Neural cell (in vitro differentiated cells): ENCODE results near the gene ANKZF1. TPM values are rescaled to one million over a fixed set of nuclear protein-coding genes. Genes with fewer than 3 reads are reported as not detected.

Source experiments
- H2AFZ ChIP-seq: fragments of 200-600, 300-800 bp; sonication (generic), shearing (Covaris generic); 2 replicates; pipeline ENCODE4 v1.6.0; 2014; ENCODE audit warnings: low read depth, mild to moderate bottlenecking, antibody characterized with exemption, low read length, moderate library complexity
- H3F3A ChIP-seq: fragments of 200-600 bp; shearing (Covaris generic); 2 replicates; pipeline ENCODE4 v1.6.1; 2016; ENCODE audit warnings: mild to moderate bottlenecking, moderate library complexity, mixed read lengths, antibody characterized with exemption, low read length; ENCODE audit not compliant: insufficient read depth, poor library complexity, severe bottlenecking
- H3K27ac ChIP-seq: fragments of 200-600, 300-800 bp; sonication (generic), shearing (Covaris generic); 2 replicates; pipeline ENCODE4 v1.5.1; 2014; ENCODE audit warnings: mild to moderate bottlenecking, low read length, moderate library complexity
- H3K27me3 ChIP-seq: fragments of 300-800, 200-600 bp; sonication (generic), shearing (Covaris generic); 2 replicates; pipeline ENCODE4 v1.6.0; 2014; ENCODE audit warnings: mild to moderate bottlenecking, low read depth, low read length, moderate library complexity; ENCODE audit not compliant: insufficient read depth
- H3K36me3 ChIP-seq: fragments of 300-800, 200-600 bp; sonication (generic), shearing (Covaris generic); 2 replicates; pipeline ENCODE4 v1.5.1; 2014; ENCODE audit warnings: mild to moderate bottlenecking, antibody characterized with exemption, low read length, moderate library complexity; ENCODE audit not compliant: insufficient read depth
- H3K4me2 ChIP-seq: fragments of 300-800, 200-600 bp; sonication (generic), shearing (Covaris generic); 2 replicates; pipeline ENCODE4 v1.6.0; 2014; ENCODE audit warnings: mild to moderate bottlenecking, low read length
- H3K4me3 ChIP-seq: fragments of 300-800, 200-600 bp; sonication (generic), shearing (Covaris generic); 2 replicates; pipeline ENCODE4 v1.5.1; 2014; ENCODE audit warnings: mild to moderate bottlenecking, low read length, moderate library complexity
- H3K79me2 ChIP-seq: fragments of 200-600 bp; shearing (Covaris generic); replicated peaks from 2 replicates; pipeline ENCODE4 v1.6.0; 2014; ENCODE audit warnings: mild to moderate bottlenecking, low read length, moderate library complexity; ENCODE audit not compliant: insufficient read depth
- H3K9ac ChIP-seq: fragments of 300-800, 200-600 bp; sonication (generic), shearing (Covaris generic); 2 replicates; pipeline ENCODE4 v1.6.1; 2016; ENCODE audit warnings: mild to moderate bottlenecking, low read length, mixed read lengths
- H3K9me2 ChIP-seq: fragments of 200-600 bp; shearing (Covaris generic); 2 replicates; pipeline ENCODE4 v1.6.1; 2016; ENCODE audit warnings: mild to moderate bottlenecking, low read length, mixed read lengths; ENCODE audit not compliant: insufficient read depth
- H3K9me3 ChIP-seq: fragments of 200-600, 300-800 bp; sonication (generic), shearing (Covaris generic); 2 replicates; pipeline ENCODE4 v1.6.1; 2016; ENCODE audit warnings: mild to moderate bottlenecking, mixed run types, low read length, moderate library complexity, mixed read lengths
- H4K20me1 ChIP-seq: fragments of 200-600 bp; shearing (Covaris generic); 2 replicates; pipeline ENCODE4 v1.6.1; 2016; ENCODE audit warnings: mild to moderate bottlenecking, mixed run types; ENCODE audit not compliant: insufficient read depth
- CTCF ChIP-seq: fragments of 450-650 bp; IDR thresholded peaks from 2 replicates; pipeline ENCODE4 v1.5.1; 2014; ENCODE audit warnings: antibody characterized with exemption, mild to moderate bottlenecking, moderate library complexity; ENCODE audit not compliant: poor library complexity, severe bottlenecking
- EP300 ChIP-seq: fragments of 450-650 bp; conservative IDR thresholded peaks from 2 replicates; pipeline ENCODE4 v1.6.1; 2014; ENCODE audit warnings: antibody characterized with exemption, mild to moderate bottlenecking, moderate library complexity; ENCODE audit not compliant: poor library complexity, severe bottlenecking
- EZH2 ChIP-seq: fragments of 200-600, 300-800 bp; shearing (Covaris generic), sonication (generic); IDR thresholded peaks from 2 replicates; pipeline ENCODE4 v1.6.1; 2014; ENCODE audit warnings: antibody characterized with exemption, low read length, borderline replicate concordance, mild to moderate bottlenecking; ENCODE audit not compliant: insufficient read depth, poor library complexity, severe bottlenecking
- MXI1 ChIP-seq: fragments of 450-650 bp; conservative IDR thresholded peaks from 2 replicates; pipeline ENCODE4 v1.6.1; 2014; ENCODE audit warnings: antibody characterized with exemption, mild to moderate bottlenecking; ENCODE audit not compliant: poor library complexity, severe bottlenecking
- POLR2AphosphoS5 ChIP-seq: IDR thresholded peaks from 2 replicates; pipeline ENCODE4 v1.6.1; 2012
- RAD21 ChIP-seq: fragments of 450-650 bp; conservative IDR thresholded peaks from 2 replicates; pipeline ENCODE4 v1.6.1; 2014; ENCODE audit warnings: antibody characterized with exemption, mild to moderate bottlenecking, moderate library complexity
- SMC3 ChIP-seq: fragments of 450-650 bp; conservative IDR thresholded peaks from 2 replicates; pipeline ENCODE4 v1.6.1; 2014; ENCODE audit warnings: antibody characterized with exemption, mild to moderate bottlenecking, moderate library complexity; ENCODE audit not compliant: poor library complexity
- TAF1 ChIP-seq: IDR thresholded peaks from 2 replicates; pipeline ENCODE4 v1.6.1; 2012; ENCODE audit warnings: low read depth
- polyA plus RNA-seq: library from polyadenylated mRNA; depleted of rRNA; stranded (reverse); fragments of >200 nt; gene quantifications from 2 replicates; pipeline ENCODE4 v1.2.3, GENCODE V29; 2014
- TF ChIP-seq, protein P1 (sequence below): IDR thresholded peaks from 2 replicates; pipeline ENCODE4 v1.6.1; 2012; ENCODE audit warnings: borderline replicate concordance

The ANKZF1 gene
- polyA plus RNA-seq, 1 donor from 2014 or later = 185 TPM

DNA sequence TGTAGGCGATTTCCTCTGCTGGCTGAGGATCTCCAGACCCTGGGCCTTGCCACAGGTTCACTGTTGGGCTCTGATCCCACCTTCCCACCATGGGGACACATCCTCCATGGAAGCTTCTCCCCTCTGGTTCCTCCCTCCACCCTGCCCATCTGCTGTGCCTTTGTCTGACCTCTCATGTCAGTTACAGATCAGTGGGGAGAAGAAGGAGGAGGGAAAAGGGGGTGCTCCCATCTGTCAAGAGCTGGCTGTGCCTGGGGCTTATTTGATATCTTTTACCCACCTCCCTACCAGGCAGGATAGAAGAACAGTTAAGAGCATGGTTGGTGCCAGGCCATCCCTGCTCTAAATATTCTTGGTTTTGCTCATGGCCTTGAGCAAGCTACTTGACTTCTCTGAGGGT lies 37.3 kb downstream of the ANKZF1 start:
- no peaks in the 10 kb centered on the region for H3K9me2 ChIP-seq
- H3K9ac ChIP-seq = no peak overlapping the region
- H3K9me3 ChIP-seq = no peaks in the 10 kb centered on the region
- no peaks in the 10 kb centered on the region for H3F3A ChIP-seq
- H3K4me2 ChIP-seq = no peak overlapping the region
- TF ChIP-seq, protein P1, sequence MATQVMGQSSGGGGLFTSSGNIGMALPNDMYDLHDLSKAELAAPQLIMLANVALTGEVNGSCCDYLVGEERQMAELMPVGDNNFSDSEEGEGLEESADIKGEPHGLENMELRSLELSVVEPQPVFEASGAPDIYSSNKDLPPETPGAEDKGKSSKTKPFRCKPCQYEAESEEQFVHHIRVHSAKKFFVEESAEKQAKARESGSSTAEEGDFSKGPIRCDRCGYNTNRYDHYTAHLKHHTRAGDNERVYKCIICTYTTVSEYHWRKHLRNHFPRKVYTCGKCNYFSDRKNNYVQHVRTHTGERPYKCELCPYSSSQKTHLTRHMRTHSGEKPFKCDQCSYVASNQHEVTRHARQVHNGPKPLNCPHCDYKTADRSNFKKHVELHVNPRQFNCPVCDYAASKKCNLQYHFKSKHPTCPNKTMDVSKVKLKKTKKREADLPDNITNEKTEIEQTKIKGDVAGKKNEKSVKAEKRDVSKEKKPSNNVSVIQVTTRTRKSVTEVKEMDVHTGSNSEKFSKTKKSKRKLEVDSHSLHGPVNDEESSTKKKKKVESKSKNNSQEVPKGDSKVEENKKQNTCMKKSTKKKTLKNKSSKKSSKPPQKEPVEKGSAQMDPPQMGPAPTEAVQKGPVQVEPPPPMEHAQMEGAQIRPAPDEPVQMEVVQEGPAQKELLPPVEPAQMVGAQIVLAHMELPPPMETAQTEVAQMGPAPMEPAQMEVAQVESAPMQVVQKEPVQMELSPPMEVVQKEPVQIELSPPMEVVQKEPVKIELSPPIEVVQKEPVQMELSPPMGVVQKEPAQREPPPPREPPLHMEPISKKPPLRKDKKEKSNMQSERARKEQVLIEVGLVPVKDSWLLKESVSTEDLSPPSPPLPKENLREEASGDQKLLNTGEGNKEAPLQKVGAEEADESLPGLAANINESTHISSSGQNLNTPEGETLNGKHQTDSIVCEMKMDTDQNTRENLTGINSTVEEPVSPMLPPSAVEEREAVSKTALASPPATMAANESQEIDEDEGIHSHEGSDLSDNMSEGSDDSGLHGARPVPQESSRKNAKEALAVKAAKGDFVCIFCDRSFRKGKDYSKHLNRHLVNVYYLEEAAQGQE = no peak
- TF ChIP-seq CTCF = no peak
- TF ChIP-seq EP300 = no peak
- TF ChIP-seq POLR2AphosphoS5 = no peak
- TF ChIP-seq MXI1 = no peak
- no peak overlapping the region for H3K27ac ChIP-seq
- H3K4me3 ChIP-seq = no peak overlapping the region
- H2AFZ ChIP-seq = no peak overlapping the region
- H4K20me1 ChIP-seq = no peaks in the 10 kb centered on the region
- H3K79me2 ChIP-seq = no peaks in the 10 kb centered on the region
- no peaks in the 10 kb centered on the region for H3K36me3 ChIP-seq
- peaks cover 8% of the 10 kb centered on the region for H3K27me3 ChIP-seq

- H3K27ac ChIP-seq = no peak overlapping the region
- no peak overlapping the region for H2AFZ ChIP-seq
- H3K79me2 ChIP-seq = no peaks in the 10 kb centered on the region
- H3K9me2 ChIP-seq = no peaks in the 10 kb centered on the region
- H3K36me3 ChIP-seq = no peaks in the 10 kb centered on the region
- peaks cover 11% of the 10 kb centered on the region for H3K27me3 ChIP-seq
- no peak overlapping the region for H3K4me2 ChIP-seq
- no peak overlapping the region for H3K9ac ChIP-seq
- no peak overlapping the region for H3K4me3 ChIP-seq
- H3F3A ChIP-seq = no peaks in the 10 kb centered on the region
- TF ChIP-seq CTCF = no peak
- no peak for TF ChIP-seq POLR2AphosphoS5
- no peak for TF ChIP-seq EZH2
- TF ChIP-seq SMC3 = no peak
- no peak for TF ChIP-seq RAD21
- no peak for TF ChIP-seq EP300
- no peak for TF ChIP-seq TAF1
- TF ChIP-seq, protein P1 = no peak
- TF ChIP-seq MXI1 = no peak
- H4K20me1 ChIP-seq = no peaks in the 10 kb centered on the region
- no peaks in the 10 kb centered on the region for H3K9me3 ChIP-seq
Observed at GRCh38 chr2:219268294-219268693, 38.7 kb downstream of the ANKZF1 start.
